PC-9 (cell line): ENCODE results near the gene LYPLA2.

ENCODE experiments used
- CTCF ChIP-seq: fragments of 200-600 bp; sonication (generic); conservative IDR thresholded peaks from 2 replicates; pipeline ENCODE4 v1.6.1; 2017; ENCODE audit warnings: mixed run types, antibody characterized with exemption, mild to moderate bottlenecking, moderate library complexity
- EZH2 ChIP-seq: fragments of 200-600 bp; sonication (generic); IDR thresholded peaks from 2 replicates; pipeline ENCODE4 v1.8.0; 2017; ENCODE audit warnings: antibody characterized with exemption, low read depth

DNA sequence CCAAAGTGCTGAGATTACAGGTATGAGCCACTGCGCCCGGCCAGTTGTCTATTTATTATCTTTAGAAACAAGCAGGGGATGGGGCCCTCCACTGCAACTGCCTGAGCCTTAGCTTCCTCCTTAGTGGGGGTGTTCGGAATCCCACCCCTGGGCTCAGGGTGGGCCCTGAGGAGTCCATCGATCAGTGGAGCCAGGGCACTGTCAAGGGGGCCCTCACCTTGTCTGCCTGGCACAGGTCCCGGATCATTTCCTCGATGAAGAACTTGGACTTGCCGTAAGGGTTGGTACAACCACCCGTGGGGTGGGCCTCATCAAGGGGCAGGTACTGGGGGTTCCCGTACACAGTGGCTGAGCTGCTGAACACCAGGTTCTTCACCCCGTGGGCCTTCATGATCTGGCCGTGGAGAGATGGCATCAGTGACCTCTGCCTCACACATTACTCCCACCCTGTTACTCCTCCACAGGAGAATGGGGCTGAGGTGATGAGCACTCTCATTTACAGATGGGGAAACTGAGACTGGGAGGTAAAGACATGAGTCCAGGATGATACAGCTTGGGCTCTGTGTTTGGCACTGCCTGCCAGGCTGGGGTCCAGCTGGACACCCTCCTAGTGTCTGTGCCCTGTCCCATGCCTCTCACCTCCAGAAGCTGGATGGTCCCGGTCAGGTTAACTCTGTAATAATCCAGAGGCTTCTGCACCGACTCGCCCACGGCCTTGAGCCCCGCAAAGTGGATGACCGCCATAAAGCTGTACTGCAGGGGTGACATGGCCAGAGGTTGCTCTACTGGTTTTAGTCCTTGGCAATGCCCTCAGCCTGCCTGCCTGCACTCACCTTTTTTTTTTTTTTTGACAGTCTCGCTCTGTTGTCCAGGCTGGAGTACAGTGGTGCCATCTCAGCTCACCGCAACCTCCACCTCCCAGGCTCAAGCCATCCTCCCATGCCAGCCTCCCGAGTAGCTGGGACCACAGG is 6.8 kb downstream of the LYPLA2 start:
- no peak for TF ChIP-seq CTCF
- no peak for TF ChIP-seq EZH2
